Activated naive CD8-positive, alpha-beta T cell treated with anti-CD3 and anti-CD28 coated beads, Interleukin-2, amount 50 U/mL, for 24 hours (primary cell): Measurements from ENCODE around the gene THRB.

ENCODE experiments used
- ATAC-seq: fragments of 150-1000 bp; cut with Tn5 transposase; one replicate; pipeline ENCODE4 v1.10.0; 2021
- DNase-seq: peaks from one replicate; pipeline ENCODE4 v3.0.0; 2021
- H3K27ac Mint-ChIP-seq: one replicate; pipeline ENCODE4 v1.8.0; 2021; ENCODE audit warnings: mild to moderate bottlenecking, mixed read lengths
- H3K27me3 Mint-ChIP-seq: one replicate; pipeline ENCODE4 v1.8.0; 2021; ENCODE audit warnings: mixed read lengths
- H3K36me3 Mint-ChIP-seq: one replicate; pipeline ENCODE4 v1.8.0; 2021; ENCODE audit warnings: low read depth, mixed read lengths
- H3K4me1 Mint-ChIP-seq: one replicate; pipeline ENCODE4 v1.8.0; 2021; ENCODE audit warnings: mixed read lengths
- H3K4me3 Mint-ChIP-seq: one replicate; pipeline ENCODE4 v1.8.0; 2021; ENCODE audit warnings: mild to moderate bottlenecking, moderate library complexity, mixed read lengths
- H3K9me3 Mint-ChIP-seq: one replicate; pipeline ENCODE4 v1.8.0; 2021; ENCODE audit warnings: mixed read lengths

The THRB gene

GRCh38 chr3:24197809-24198208, 296.8 kb downstream of the THRB start:
- no peak for ATAC-seq

GRCh38 chr3:24196526-24196925, 298.1 kb downstream of the THRB start:
- no peak for DNase-seq
- Mint-ChIP-seq H3K36me3 (no peaks in the 10 kb centered on the region), H3K27me3 (peaks cover 14% of the 10 kb centered on the region), H3K9me3 (no peaks in the 10 kb centered on the region), H3K27ac (no peak overlapping the region), H3K4me1 (no peaks in the 10 kb centered on the region), H3K4me3 (no peak overlapping the region)
- no peak for ATAC-seq

More at GRCh38 chr3:24197809-24198208, 296.8 kb downstream of the THRB start:
- Mint-ChIP-seq H3K27me3 (peaks cover 16% of the 10 kb centered on the region), H3K4me1 (no peaks in the 10 kb centered on the region), H3K27ac (no peak overlapping the region), H3K4me3 (no peak overlapping the region), H3K36me3 (no peaks in the 10 kb centered on the region), H3K9me3 (no peaks in the 10 kb centered on the region)
- DNase-seq = no peak

- no peaks in the 10 kb centered on the region for H3K9me3 Mint-ChIP-seq
- H3K4me1 Mint-ChIP-seq = no peaks in the 10 kb centered on the region
- no peak for ATAC-seq
- H3K36me3 Mint-ChIP-seq = no peaks in the 10 kb centered on the region
- no peak overlapping the region for H3K27ac Mint-ChIP-seq
- H3K4me3 Mint-ChIP-seq = no peak overlapping the region
- H3K27me3 Mint-ChIP-seq = peaks cover 14% of the 10 kb centered on the region
- DNase-seq = no peak
Measured at GRCh38 chr3:24195504-24196230, 299.0 kb downstream of the THRB start.

GRCh38 chr3:24192469-24193056, 302.1 kb downstream of the THRB start:
- H3K4me3 Mint-ChIP-seq = no peak overlapping the region

GRCh38 chr3:24191801-24192403, 302.7 kb downstream of the THRB start:
- H3K36me3 Mint-ChIP-seq = no peaks in the 10 kb centered on the region
- ATAC-seq = no peak
- no peak overlapping the region for H3K4me3 Mint-ChIP-seq
- no peaks in the 10 kb centered on the region for H3K4me1 Mint-ChIP-seq
- no peaks in the 10 kb centered on the region for H3K9me3 Mint-ChIP-seq
- H3K27me3 Mint-ChIP-seq = peaks cover 10% of the 10 kb centered on the region
- no peak overlapping the region for H3K27ac Mint-ChIP-seq
- no peak for DNase-seq

More at GRCh38 chr3:24192469-24193056, 302.1 kb downstream of the THRB start:
- Mint-ChIP-seq H3K27me3 (peaks cover 10% of the 10 kb centered on the region), H3K4me1 (no peaks in the 10 kb centered on the region), H3K36me3 (no peaks in the 10 kb centered on the region), H3K9me3 (no peaks in the 10 kb centered on the region), H3K27ac (no peak overlapping the region)
- no peak for DNase-seq
- ATAC-seq = no peak

- no peak for ATAC-seq
- no peak overlapping the region for H3K4me3 Mint-ChIP-seq
Measured at GRCh38 chr3:24190256-24190655, 304.4 kb downstream of the THRB start.

GRCh38 chr3:24185738-24186384, 308.8 kb downstream of the THRB start:
- Mint-ChIP-seq H3K36me3 (no peaks in the 10 kb centered on the region), H3K27ac (no peak overlapping the region), H3K27me3 (peaks cover 3% of the 10 kb centered on the region), H3K4me1 (no peaks in the 10 kb centered on the region), H3K9me3 (no peaks in the 10 kb centered on the region), H3K4me3 (no peak overlapping the region)
- peak; percentile 32 for DNase-seq
- ATAC-seq = peak; percentile 72

More at GRCh38 chr3:24190256-24190655, 304.4 kb downstream of the THRB start:
- no peak for DNase-seq
- no peaks in the 10 kb centered on the region for H3K9me3 Mint-ChIP-seq
- no peak overlapping the region for H3K27ac Mint-ChIP-seq
- peaks cover 6% of the 10 kb centered on the region for H3K27me3 Mint-ChIP-seq
- H3K4me1 Mint-ChIP-seq = no peaks in the 10 kb centered on the region
- H3K36me3 Mint-ChIP-seq = no peaks in the 10 kb centered on the region

GRCh38 chr3:24184528-24185176, 310.0 kb downstream of the THRB start:
- Mint-ChIP-seq H3K9me3 (no peaks in the 10 kb centered on the region), H3K4me3 (no peak overlapping the region), H3K36me3 (no peaks in the 10 kb centered on the region), H3K27me3 (peaks cover 3% of the 10 kb centered on the region), H3K4me1 (no peaks in the 10 kb centered on the region), H3K27ac (no peak overlapping the region)
- no peak for DNase-seq
- ATAC-seq = no peak

GRCh38 chr3:24182756-24183155, 311.9 kb downstream of the THRB start:
- Mint-ChIP-seq H3K27ac (no peak overlapping the region), H3K4me3 (no peak overlapping the region), H3K4me1 (no peaks in the 10 kb centered on the region), H3K27me3 (peaks cover 3% of the 10 kb centered on the region), H3K9me3 (no peaks in the 10 kb centered on the region), H3K36me3 (no peaks in the 10 kb centered on the region)
- ATAC-seq (no peak), DNase-seq (no peak)

- no peaks in the 10 kb centered on the region for H3K4me1 Mint-ChIP-seq
- peaks cover 3% of the 10 kb centered on the region for H3K27me3 Mint-ChIP-seq
- no peaks in the 10 kb centered on the region for H3K36me3 Mint-ChIP-seq
- ATAC-seq = no peak
- H3K27ac Mint-ChIP-seq = no peak overlapping the region
- no peak overlapping the region for H3K4me3 Mint-ChIP-seq
- no peaks in the 10 kb centered on the region for H3K9me3 Mint-ChIP-seq
- no peak for DNase-seq
Measured at GRCh38 chr3:24181256-24181655, 313.4 kb downstream of the THRB start.

GRCh38 chr3:24180616-24181015, 314.0 kb downstream of the THRB start:
- DNase-seq = no peak
- Mint-ChIP-seq H3K4me1 (no peaks in the 10 kb centered on the region), H3K4me3 (no peak overlapping the region), H3K27me3 (no peaks in the 10 kb centered on the region), H3K36me3 (no peaks in the 10 kb centered on the region), H3K9me3 (no peaks in the 10 kb centered on the region), H3K27ac (no peak overlapping the region)
- no peak for ATAC-seq

- Mint-ChIP-seq H3K4me3 (no peak overlapping the region), H3K4me1 (no peaks in the 10 kb centered on the region), H3K36me3 (no peaks in the 10 kb centered on the region), H3K9me3 (no peaks in the 10 kb centered on the region), H3K27me3 (no peaks in the 10 kb centered on the region), H3K27ac (no peak overlapping the region)
- ATAC-seq = no peak
- DNase-seq = no peak
Measured at GRCh38 chr3:24177201-24177600, 317.4 kb downstream of the THRB start.

- DNase-seq = no peak
- Mint-ChIP-seq H3K36me3 (no peaks in the 10 kb centered on the region), H3K4me1 (no peaks in the 10 kb centered on the region), H3K4me3 (no peak overlapping the region), H3K9me3 (no peaks in the 10 kb centered on the region), H3K27ac (no peak overlapping the region), H3K27me3 (no peaks in the 10 kb centered on the region)
- ATAC-seq = no peak
Measured at GRCh38 chr3:24174614-24175013, 320.0 kb downstream of the THRB start.

- no peaks in the 10 kb centered on the region for H3K9me3 Mint-ChIP-seq
- no peak for DNase-seq
- no peaks in the 10 kb centered on the region for H3K36me3 Mint-ChIP-seq
- ATAC-seq = no peak
- H3K4me3 Mint-ChIP-seq = no peak overlapping the region
- H3K27me3 Mint-ChIP-seq = no peaks in the 10 kb centered on the region
- H3K27ac Mint-ChIP-seq = no peak overlapping the region
- H3K4me1 Mint-ChIP-seq = no peaks in the 10 kb centered on the region
Measured at GRCh38 chr3:24168977-24169376, 325.7 kb downstream of the THRB start.
